GM19328 (cell line): ENCODE results near the gene SMTN.
"Not testable (repeated sequence)": the region's sequence is repeated elsewhere in the genome, so short reads cannot be mapped to it uniquely, and the experiment has no call there.

Experiments used
- ATAC-seq: cut with Tn5 transposase; IDR thresholded peaks from one replicate; pipeline ENCODE4 v1.9.1; 2021; ENCODE audit warnings: mild to moderate bottlenecking, moderate library complexity; ENCODE audit not compliant: unreplicated experiment

The SMTN gene

GRCh38 chr22:31089160-31090100 lies 8.3 kb downstream of the SMTN start:
- no peak for ATAC-seq

GRCh38 chr22:31090217-31091085 lies 9.3 kb downstream of the SMTN start:
- no peak for ATAC-seq

GRCh38 chr22:31091106-31091975 lies 10.2 kb downstream of the SMTN start:
- no peak for ATAC-seq

GRCh38 chr22:31092161-31092560 lies 11.0 kb downstream of the SMTN start:
- no peak for ATAC-seq

GRCh38 chr22:31093086-31093850 lies 12.2 kb downstream of the SMTN start:
- ATAC-seq, result no peak

- no peak for ATAC-seq
Measured at GRCh38 chr22:31094021-31094551, 13.0 kb downstream of the SMTN start.

GRCh38 chr22:31094741-31095140 lies 13.6 kb downstream of the SMTN start:
- ATAC-seq, result no peak

- no peak for ATAC-seq
Measured at GRCh38 chr22:31095637-31096249, 14.6 kb downstream of the SMTN start.

- no peak for ATAC-seq
Measured at GRCh38 chr22:31096657-31097279, 15.7 kb downstream of the SMTN start.

- not testable (repeated sequence) for ATAC-seq
Measured at GRCh38 chr22:31097539-31097938, 16.4 kb downstream of the SMTN start.

GRCh38 chr22:31097941-31098631 lies 17.0 kb downstream of the SMTN start:
- ATAC-seq, result no peak

GRCh38 chr22:31098632-31099110 lies 17.6 kb downstream of the SMTN start:
- no peak for ATAC-seq

- no peak for ATAC-seq
Measured at GRCh38 chr22:31099386-31099785, 18.3 kb downstream of the SMTN start.

GRCh38 chr22:31099841-31100761 lies 19.0 kb downstream of the SMTN start:
- ATAC-seq, result no peak

GRCh38 chr22:31100762-31101525 lies 19.8 kb downstream of the SMTN start:
- ATAC-seq, result no peak

- no peak for ATAC-seq
Measured at GRCh38 chr22:31102441-31103081, 21.4 kb downstream of the SMTN start.
